RWPE2 (cell line): ENCODE data around the gene LRCH1.
A peak's percentile ranks its signal among the peaks of the same experiment; 100 is the strongest.

Source experiments
- ATAC-seq: fragments of 200-7000 bp; cut with Tn5 transposase; 3 replicates; pipeline ENCODE4 v1.9.1; 2021; ENCODE audit warnings: low read depth
- DNase-seq: peaks from one replicate; pipeline ENCODE4 v3.0.0-alpha.2; 2020; ENCODE audit warnings: low spot score
- H3K27ac ChIP-seq: fragments of 450-650 bp; 2 replicates; pipeline ENCODE4 v1.5.1; 2017; ENCODE audit warnings: mild to moderate bottlenecking; ENCODE audit not compliant: poor library complexity, severe bottlenecking
- H3K27me3 ChIP-seq: fragments of 250-450 bp; sonication (Bioruptor Pico); 2 replicates; pipeline ENCODE4 v1.5.1; 2021; ENCODE audit warnings: mild to moderate bottlenecking, moderate library complexity; ENCODE audit not compliant: insufficient read depth, poor library complexity, severe bottlenecking
- H3K36me3 ChIP-seq: fragments of 250-450 bp; sonication (Bioruptor Pico); 2 replicates; pipeline ENCODE4 v1.5.1; 2020; ENCODE audit warnings: low read depth, mild to moderate bottlenecking, moderate library complexity
- H3K4me1 ChIP-seq: fragments of 250-450 bp; sonication (Bioruptor Pico); 2 replicates; pipeline ENCODE4 v1.5.1; 2021; ENCODE audit warnings: mild to moderate bottlenecking, moderate library complexity; ENCODE audit not compliant: insufficient read depth, poor library complexity, severe bottlenecking
- H3K4me3 ChIP-seq: fragments of 250-450 bp; sonication (Bioruptor Pico); 2 replicates; pipeline ENCODE4 v1.5.1; 2021; ENCODE audit warnings: mild to moderate bottlenecking, moderate library complexity; ENCODE audit not compliant: severe bottlenecking
- H3K9me3 ChIP-seq: fragments of 250-450 bp; sonication (Bioruptor Pico); 2 replicates; pipeline ENCODE4 v1.5.1; 2021; ENCODE audit warnings: mild to moderate bottlenecking, moderate library complexity; ENCODE audit not compliant: severe bottlenecking
- TF ChIP-seq, protein P1 (sequence below): fragments of 450-650 bp; IDR thresholded peaks from one replicate; pipeline ENCODE4 v1.5.1; 2017; ENCODE audit warnings: mild to moderate bottlenecking, moderate library complexity; ENCODE audit not compliant: poor library complexity, severe bottlenecking

LRCH1 gene

DNA sequence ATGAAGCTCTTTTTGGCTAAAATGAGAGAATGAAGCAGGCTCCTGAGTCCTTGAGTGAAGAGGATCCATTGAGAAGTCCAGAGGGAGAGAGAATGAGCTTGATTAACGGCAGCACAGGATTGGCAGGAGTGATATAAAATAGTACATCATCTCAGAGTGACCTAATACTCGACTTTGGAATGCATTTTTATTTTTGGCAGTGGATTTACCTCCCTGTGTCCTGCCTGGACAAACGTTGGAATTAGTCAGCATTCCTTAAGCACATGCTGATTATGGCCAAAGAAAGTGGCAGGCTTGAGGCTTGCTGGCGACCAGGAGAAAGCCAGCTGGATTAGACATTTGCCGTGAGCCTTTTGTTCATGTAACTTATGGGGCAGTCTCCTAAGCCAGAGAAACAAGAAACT is 22.9 kb downstream of the LRCH1 start:
- Histone ChIP-seq H3K4me3 (no peak overlapping the region), H3K27me3 (no peaks in the 10 kb centered on the region), H3K4me1 (peaks cover 27% of the 10 kb centered on the region), H3K9me3 (no peaks in the 10 kb centered on the region), H3K27ac (peak overlapping the region; percentile 14), H3K36me3 (no peaks in the 10 kb centered on the region; the same call in 1 of the 2 replicates)
- no peak for DNase-seq
- ATAC-seq = peak; percentile 85
- TF ChIP-seq, protein P1, sequence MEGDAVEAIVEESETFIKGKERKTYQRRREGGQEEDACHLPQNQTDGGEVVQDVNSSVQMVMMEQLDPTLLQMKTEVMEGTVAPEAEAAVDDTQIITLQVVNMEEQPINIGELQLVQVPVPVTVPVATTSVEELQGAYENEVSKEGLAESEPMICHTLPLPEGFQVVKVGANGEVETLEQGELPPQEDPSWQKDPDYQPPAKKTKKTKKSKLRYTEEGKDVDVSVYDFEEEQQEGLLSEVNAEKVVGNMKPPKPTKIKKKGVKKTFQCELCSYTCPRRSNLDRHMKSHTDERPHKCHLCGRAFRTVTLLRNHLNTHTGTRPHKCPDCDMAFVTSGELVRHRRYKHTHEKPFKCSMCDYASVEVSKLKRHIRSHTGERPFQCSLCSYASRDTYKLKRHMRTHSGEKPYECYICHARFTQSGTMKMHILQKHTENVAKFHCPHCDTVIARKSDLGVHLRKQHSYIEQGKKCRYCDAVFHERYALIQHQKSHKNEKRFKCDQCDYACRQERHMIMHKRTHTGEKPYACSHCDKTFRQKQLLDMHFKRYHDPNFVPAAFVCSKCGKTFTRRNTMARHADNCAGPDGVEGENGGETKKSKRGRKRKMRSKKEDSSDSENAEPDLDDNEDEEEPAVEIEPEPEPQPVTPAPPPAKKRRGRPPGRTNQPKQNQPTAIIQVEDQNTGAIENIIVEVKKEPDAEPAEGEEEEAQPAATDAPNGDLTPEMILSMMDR = no peak

DNA sequence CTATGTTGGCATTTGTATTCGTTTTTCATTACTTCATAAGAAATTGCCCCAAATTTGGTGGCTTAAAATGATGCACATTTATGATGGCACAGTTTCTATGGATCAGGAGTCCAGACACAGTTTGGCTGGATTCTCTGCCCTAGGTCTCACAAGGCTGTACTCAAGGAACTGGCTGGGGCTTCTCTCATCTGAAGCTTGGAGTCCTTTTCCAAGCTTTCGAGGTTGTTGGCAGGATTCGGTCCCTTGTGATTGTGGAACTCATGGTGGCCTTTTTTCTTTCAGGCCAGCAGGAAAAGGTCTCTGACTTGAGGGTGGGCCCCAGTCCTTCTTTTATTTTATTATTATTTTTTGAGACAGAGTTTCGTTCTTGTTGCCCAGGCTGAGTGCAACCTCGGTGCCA is 23.8 kb downstream of the LRCH1 start:
- ATAC-seq (no peak), DNase-seq (no peak)
- Histone ChIP-seq H3K4me1 (peaks cover 27% of the 10 kb centered on the region), H3K9me3 (no peaks in the 10 kb centered on the region), H3K36me3 (no peaks in the 10 kb centered on the region; the same call in 1 of the 2 replicates), H3K27me3 (no peaks in the 10 kb centered on the region), H3K4me3 (no peak overlapping the region), H3K27ac (no peak overlapping the region)
- TF ChIP-seq, protein P1 = no peak

GRCh38 chr13:46577696-46578589 is 25.0 kb downstream of the LRCH1 start:
- DNase-seq = no peak
- Histone ChIP-seq H3K4me3 (no peak overlapping the region), H3K4me1 (peaks cover 27% of the 10 kb centered on the region), H3K9me3 (no peaks in the 10 kb centered on the region), H3K27ac (no peak overlapping the region), H3K36me3 (no peaks in the 10 kb centered on the region; the same call in 1 of the 2 replicates), H3K27me3 (no peaks in the 10 kb centered on the region)
- no peak for ATAC-seq
- TF ChIP-seq, protein P1 = no peak

GRCh38 chr13:46578590-46578975 is 25.6 kb downstream of the LRCH1 start:
- Histone ChIP-seq H3K27ac (no peak overlapping the region), H3K27me3 (no peaks in the 10 kb centered on the region), H3K4me1 (peaks cover 27% of the 10 kb centered on the region), H3K4me3 (no peak overlapping the region), H3K9me3 (no peaks in the 10 kb centered on the region), H3K36me3 (no peaks in the 10 kb centered on the region; the same call in 1 of the 2 replicates)
- DNase-seq = no peak
- no peak for ATAC-seq
- TF ChIP-seq, protein P1 = no peak

- H3K27ac ChIP-seq = peak overlapping the region; percentile 27
- H3K9me3 ChIP-seq = no peaks in the 10 kb centered on the region
- no peak overlapping the region for H3K4me3 ChIP-seq
- H3K27me3 ChIP-seq = no peaks in the 10 kb centered on the region
- DNase-seq = no peak
- no peaks in the 10 kb centered on the region; the same call in 1 of the 2 replicates for H3K36me3 ChIP-seq
- H3K4me1 ChIP-seq = peaks cover 22% of the 10 kb centered on the region
- no peak for ATAC-seq
- TF ChIP-seq, protein P1 = no peak
These were observed 27.4 kb downstream of the LRCH1 start for GRCh38 chr13:46580362-46580839.
